Left renal pelvis (tissue), 4 donors: ENCODE measurements around the gene OGFR. TPM values are rescaled to one million over a fixed set of nuclear protein-coding genes. Genes with fewer than 3 reads are reported as not detected.

Experiments
- DNase-seq, 4 donors: peaks; one replicate each; pipeline ENCODE4 v3.0.0-alpha.2; 2013; ENCODE audit warnings: low read depth in 4 of 4, low spot score in 3 of 4
- polyA plus RNA-seq, 4 donors: library from polyadenylated mRNA; unstranded; fragments of 120-200 nt; gene quantifications; one replicate each; pipeline ENCODE4 v1.2.1, GENCODE V29; 2013; ENCODE audit not compliant: insufficient read length in 4 of 4

Gene OGFR, protein sequence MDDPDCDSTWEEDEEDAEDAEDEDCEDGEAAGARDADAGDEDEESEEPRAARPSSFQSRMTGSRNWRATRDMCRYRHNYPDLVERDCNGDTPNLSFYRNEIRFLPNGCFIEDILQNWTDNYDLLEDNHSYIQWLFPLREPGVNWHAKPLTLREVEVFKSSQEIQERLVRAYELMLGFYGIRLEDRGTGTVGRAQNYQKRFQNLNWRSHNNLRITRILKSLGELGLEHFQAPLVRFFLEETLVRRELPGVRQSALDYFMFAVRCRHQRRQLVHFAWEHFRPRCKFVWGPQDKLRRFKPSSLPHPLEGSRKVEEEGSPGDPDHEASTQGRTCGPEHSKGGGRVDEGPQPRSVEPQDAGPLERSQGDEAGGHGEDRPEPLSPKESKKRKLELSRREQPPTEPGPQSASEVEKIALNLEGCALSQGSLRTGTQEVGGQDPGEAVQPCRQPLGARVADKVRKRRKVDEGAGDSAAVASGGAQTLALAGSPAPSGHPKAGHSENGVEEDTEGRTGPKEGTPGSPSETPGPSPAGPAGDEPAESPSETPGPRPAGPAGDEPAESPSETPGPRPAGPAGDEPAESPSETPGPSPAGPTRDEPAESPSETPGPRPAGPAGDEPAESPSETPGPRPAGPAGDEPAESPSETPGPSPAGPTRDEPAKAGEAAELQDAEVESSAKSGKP
- polyA plus RNA-seq = 10 to 100 TPM; 20.6 to 36.1 (median 26.8) TPM

DNA sequence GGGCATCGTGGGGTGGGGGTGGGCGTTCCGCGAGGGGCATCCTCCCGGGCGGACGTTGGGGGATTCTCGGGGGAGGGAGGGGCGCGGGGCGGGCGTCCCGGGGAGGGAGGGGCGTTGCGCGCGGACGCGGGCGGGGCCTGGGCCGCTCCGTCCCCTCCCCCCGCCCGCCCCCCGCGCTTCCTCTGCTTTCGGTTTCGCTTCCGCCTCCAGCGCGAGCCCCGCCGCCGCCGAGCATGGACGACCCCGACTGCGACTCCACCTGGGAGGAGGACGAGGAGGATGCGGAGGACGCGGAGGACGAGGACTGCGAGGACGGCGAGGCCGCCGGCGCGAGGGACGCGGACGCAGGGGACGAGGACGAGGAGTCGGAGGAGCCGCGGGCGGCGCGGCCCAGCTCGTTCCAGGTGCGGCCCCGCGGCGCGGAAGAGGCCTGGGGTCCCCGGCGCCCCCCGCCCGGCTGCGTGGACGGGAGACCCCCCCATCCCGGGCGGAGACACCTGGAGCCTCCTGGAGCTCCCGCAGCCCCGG lies at the start of gene OGFR:
Gene OGFR, plus strand, starts transcription at position 209 of the 528 bp plus-strand sequence. Its CDS starts 25 bp downstream, at position 234.
- DNase-seq = no peak

DNA sequence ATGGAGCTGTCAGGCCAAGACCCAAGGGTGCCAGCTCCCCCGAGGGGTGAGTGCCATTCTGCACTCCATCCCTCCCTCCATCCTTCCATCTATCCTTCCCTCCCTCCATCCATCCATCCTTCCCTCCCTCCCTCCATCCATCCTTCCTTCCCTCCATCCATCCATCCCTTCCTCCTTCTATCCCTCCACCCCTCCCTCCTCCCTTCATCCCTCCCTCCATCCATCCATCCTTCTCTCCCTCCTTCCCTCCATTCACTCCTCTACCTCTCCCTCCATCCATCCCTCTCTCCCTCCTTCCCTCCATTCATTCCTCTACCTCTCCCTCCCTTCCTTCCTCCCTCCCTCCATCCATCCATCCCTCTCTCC lies 49.7 kb upstream of the OGFR start:
- no peak for DNase-seq

DNA sequence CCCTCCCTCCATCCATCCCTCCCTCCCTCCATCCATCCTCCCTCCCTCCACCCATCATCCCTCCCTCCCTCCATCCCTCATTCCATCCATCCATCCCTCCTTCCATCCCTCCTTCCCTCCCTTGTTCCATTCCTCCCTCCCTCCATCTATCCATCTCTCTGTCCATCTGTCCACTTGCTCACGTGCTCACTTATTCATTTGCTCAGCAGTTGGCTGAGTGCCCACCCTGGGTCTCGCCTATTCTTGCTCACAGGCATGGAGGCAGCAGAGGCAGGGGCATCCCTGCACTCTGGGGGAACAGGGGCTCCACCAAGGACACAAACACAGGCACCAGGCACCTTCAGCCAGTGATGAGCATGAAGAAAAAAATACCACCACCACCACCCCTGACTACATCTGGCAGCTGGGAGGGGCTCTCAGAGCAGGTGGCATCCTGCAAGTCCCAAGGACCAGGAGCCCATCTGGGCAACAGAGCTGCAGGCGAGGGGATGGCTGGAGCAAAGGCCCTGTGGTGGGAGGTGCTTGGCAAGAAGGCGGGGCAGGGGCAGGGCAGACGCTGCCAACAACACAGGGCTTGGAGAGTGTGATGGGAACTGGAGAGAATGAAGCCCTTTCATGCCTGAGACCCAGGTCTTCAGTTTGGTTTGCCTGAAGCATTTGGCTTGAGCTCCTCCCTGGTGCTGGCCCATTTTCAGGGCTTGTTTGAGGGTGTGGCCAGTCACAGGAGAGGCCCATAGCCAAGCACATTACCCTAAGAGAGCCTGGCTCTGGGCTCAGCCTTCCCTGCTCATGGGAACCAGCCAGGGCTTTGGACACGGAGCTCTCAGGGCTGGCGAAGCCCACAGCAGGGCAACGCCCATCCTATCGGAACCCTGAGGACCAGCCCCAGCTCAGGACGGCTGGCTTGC lies 48.6 kb upstream of the OGFR start:
- no peak for DNase-seq

DNA sequence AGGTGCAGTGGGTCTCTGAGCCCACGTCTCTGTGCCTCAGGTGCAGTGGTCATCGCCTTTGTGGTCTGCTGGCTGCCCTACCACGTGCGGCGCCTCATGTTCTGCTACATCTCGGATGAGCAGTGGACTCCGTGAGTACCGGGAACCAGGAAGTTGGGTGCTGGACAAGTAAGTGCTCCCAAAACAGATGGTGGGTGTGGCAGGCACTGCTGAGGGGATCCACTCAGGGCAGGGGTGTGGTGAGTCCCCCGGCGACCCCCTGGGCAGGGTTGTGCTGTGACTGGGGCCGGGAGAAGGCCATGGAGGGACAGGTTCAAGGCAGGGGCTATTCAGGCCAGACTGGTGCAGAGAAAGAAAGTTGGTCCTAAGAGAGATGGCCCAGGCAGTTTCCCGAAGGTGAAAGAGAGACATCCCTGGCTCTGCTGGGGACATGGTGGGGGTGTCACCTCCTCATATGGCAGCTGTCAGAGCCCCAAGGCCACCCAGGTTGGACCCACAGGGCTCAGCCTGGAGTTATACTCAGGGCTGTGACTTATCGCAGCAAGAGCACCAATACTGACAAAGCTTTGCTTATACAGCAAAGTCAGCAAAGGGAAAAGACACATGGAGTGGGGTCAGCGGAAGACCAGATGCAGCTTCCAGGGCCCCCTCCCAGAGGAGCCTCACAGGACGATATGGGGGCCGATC lies 46.3 kb upstream of the OGFR start:
- DNase-seq = no peak

DNA sequence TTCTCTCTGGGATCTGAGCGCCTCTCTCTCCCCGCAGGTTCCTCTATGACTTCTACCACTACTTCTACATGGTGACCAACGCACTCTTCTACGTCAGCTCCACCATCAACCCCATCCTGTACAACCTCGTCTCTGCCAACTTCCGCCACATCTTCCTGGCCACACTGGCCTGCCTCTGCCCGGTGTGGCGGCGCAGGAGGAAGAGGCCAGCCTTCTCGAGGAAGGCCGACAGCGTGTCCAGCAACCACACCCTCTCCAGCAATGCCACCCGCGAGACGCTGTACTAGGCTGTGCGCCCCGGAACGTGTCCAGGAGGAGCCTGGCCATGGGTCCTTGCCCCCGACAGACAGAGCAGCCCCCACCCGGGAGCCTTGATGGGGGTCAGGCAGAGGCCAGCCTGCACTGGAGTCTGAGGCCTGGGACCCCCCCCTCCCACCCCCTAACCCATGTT lies 44.6 kb upstream of the OGFR start:
- DNase-seq = no peak

DNA sequence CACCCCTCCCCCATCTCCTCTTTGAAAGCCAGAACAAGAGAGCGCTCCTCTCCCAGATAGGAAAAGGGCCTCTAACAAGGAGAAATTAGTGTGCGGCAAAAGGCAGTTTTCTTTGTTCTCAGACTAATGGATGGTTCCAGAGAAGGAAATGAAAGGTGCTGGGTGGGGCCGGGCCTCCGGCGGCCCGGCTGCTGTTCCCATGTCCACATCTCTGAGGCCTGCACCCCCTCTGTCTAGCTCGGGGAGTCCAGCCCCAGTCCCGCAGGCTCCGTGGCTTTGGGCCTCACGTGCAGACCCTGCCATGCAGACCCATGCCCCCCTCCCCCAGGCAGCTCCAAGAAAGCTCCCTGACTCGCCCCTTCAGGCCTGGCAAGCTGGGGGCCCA lies 44.2 kb upstream of the OGFR start:
- no peak for DNase-seq

DNA sequence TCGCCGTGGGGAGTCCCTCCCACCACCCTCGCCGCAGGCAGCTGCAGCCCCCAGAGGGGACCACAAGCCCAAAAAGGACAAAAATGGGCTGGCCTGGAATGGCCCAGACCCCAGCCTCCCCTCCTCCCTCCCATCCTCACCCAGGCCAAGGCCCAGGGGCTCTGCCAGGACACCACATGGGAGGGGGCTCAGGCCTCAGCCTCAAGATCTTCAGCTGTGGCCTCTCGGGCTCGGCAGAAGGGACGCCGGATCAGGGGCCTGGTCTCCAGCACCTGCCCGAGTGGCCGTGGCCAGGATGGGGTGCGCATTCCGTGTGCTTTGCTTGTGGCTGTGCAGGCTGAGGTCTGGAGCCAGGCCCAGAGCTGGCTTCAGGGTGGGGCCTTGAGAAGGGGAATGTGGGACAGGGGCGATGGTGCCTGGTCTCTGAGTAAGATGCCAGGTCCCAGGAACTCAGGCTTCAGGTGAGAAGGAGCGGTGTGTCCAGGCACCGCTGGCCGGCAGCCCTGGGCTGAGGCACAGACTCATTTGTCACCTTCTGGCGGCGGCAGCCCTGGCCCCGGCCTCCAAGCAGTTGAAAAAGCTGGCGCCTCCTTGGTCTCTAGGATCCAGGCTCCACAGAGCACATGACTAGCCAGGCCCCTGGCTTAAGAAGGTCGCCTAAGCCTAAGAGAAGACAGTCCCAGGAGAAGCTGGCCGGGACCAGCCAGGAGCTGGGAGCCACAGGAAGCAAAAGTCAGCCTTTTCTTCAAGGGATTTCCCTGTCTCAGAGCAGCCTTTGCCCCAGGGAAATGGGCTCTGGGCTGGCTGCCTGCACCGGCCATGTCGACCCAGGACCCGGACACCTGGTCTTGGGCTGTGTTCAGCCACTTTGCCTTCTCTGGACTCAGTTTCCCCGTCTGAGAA lies 43.5 kb upstream of the OGFR start:
- no peak for DNase-seq

DNA sequence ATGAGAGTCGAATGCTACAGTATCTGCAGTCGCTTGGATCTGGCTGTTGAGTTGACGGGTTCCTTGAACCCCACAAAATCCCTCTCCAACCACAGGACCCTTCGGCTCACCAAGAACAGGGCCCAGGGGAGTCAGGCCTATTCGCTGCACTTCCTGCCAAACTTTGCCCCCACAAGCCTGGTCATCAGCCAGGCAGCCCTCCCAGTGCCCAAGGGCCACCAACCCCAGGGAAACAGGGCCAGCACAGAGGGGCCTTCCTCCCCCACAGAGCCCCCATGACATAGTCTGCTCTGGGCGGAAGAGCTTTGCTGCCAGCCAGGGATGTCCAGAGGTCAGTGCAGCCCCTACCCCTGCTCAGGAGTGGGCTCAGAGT lies 42.9 kb upstream of the OGFR start:
- no peak for DNase-seq

DNA sequence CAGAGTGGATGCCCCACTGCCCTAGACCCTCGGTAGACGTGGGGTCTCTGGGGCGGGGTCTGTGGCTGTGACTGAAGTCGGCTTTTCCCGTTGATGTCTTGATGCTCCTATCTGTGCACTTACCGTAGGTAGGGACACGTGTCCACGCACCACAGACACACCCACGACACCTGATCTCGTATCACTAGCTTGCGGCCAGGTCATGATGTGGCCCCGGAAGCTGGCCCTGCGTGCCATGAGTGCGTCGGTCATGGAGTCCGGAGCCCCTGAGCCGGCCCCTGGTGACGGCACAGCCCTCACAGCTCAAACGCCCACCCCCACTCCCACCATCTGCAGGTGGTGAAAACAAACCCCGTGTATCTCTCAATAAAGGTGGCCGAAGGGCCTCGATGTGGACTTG lies 42.3 kb upstream of the OGFR start:
- no peak for DNase-seq

DNA sequence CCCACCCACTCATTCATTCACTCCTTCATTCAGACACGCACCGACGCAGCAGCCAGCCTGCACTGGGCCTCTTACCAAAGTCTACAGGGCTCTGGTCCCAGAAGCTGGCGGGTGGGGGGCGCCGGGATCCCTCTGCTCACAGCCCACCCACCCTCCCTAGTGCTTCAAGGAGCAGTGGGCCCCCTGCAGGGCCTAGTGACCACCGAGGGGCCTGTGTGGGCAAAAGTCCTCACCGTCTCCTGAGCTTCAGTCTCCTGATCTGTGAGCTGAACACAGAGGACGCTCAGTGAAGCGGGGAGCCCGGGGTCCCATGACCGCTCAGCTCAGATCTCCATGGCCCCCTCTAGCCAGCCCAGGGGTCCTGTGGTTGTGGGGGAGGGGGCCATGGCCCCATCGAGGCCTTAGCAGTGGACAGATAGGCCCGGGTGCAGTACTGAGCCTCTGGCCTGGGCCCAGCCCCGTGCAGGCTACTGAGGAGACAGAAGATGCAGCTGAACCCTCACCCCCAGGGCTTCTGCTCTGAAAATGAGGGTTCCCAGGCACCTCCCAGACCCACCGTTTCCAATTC lies 41.8 kb upstream of the OGFR start:
- no peak for DNase-seq

DNA sequence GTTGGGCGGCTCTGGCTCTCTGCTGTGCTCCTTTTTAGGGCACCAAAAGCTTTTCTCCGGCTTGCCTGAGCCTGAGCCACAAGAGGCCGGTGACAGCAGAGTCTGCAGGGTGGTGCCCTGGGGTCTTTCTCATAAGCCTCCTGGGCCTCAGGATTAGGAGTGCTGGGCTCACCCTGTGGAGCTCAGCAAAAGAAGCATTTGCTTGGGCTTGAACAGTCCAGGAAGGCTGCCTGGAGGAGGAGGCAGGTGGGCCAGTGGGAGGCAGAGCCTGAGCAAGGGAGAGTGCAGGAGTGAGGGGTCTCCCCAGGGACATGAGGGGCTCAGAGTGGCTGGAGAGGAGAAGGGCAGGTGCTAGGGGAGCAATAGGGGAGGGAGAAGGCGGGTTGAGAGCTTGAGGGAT lies 41.2 kb upstream of the OGFR start:
- DNase-seq = no peak

DNA sequence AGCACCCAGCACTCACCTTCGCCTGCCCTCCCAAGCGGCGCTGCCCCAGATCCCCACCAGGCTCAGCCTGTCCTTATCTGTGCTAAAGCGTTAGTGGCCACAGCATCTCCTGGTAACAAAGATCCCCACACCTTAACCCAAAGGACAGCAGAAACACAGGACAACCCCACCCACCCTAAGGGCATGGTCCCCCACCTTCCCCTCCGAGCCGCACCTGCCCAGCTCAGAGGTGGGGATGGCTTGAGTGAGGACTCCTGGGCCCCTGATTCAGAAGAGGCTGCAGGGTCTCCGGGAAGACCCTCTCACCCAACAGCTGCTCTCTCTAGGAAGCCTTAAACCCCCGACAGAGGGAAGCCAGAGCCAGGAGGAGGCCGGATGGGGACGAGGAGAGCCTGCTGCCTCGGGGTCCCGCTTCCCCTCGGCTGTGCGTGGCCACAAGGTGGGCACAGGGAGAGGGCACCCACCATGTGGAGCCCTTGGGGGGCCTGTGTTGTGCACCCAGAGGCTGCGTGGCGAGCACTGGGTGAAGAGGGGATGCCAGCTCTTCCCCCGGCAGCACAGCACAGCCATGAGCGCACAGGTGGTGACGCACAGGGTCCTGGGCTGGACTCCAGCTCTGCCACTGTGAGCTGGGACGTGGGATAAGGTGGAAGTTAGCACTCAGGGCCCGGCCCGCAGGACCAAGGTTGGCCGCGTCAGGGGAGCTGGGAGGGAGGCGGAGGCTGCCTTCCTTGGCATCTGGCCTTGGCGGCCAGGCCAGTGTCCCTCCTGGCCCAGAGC lies 40.3 kb upstream of the OGFR start:
- no peak for DNase-seq

DNA sequence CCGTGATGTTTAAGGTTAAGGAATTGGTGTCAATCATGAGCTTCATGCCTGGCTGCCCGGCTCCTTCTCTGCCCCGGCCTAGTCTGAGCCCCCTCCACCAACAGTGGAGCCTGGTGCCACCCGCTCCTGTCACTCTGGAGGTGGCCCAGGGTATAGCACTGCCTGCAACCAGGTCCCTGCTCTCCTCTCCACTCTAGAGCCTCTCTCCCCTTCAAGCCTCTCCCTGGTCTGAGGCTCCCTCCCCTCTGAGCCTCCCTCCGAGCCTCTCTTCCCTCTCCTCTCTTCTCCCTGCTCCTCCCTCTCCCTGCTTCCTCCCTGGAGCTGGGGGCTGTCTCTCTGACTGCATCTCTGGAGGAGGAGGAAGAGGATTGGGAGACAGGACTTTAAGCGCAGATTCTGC lies 39.6 kb upstream of the OGFR start:
- no peak for DNase-seq

DNA sequence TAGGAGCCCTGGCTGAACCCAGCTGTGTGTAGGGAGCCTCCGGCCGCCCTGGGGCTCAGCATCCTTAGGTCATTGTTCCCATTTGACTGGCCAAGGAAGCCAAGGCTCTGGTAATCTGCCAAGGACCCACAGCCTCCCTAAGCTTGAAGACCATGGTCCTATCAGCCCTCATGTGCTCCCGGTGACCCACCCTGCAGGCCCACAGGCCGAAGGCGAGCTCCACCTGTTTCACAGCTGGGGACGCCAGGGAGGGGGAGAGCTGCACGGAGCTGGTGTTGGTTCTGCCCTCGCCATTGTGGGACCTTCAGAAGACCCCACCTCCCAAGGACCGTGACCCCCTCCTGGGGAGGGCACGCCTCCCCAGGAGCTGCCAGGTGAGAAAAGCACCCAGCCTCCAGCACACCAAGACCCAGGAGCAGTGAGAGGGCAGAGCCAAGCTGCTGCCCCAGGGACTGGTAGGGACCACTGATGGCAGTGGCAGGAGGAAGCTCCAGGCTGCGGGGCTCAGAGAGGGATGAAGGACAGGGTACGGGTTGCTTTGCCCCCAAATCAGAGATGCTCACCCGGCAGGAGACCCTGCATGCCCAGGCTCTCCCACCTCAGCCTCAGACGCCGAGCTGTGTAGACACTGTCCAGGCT lies 39.1 kb upstream of the OGFR start:
- no peak for DNase-seq

DNA sequence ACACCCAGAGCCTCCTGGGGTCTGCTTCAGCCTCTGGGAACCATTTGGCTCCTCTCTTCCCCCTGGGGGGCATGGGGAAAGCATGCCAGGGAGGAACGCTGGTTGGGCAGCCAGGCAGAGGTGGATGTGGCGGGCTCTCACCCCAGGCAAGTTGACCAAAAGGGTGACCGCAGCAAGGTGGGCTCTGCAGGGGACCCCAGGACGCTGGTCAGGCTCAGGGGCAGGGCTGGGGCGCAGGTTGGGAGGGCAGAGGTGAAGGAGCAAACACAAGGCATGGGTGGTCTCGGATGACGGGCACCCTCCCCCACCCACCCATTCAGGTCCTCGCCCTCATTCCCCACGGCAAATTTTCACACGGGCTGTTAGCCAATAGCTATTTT lies 38.6 kb upstream of the OGFR start:
- DNase-seq = no peak

DNA sequence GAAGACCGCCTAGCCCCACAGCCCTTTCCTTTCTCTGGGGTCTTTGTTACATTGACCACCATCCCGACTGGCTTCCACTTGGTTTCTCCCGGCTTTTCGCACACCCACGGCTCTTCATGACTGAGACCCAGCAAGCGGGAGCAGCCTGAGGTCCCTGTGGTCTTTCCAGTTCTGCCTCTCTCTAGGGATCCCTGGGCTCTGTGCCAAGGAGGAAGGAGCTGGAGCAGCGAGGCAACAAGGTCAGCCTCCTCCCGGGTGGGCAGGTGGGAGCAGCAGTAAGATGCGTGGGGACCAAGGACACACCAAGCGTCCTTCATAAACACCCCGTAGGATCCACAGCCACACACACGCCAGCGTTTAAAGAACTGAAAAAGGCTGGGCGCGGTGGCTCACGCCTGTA lies 37.9 kb upstream of the OGFR start:
- peak in 2 of 4 donors; percentile 61 to 67 for DNase-seq

DNA sequence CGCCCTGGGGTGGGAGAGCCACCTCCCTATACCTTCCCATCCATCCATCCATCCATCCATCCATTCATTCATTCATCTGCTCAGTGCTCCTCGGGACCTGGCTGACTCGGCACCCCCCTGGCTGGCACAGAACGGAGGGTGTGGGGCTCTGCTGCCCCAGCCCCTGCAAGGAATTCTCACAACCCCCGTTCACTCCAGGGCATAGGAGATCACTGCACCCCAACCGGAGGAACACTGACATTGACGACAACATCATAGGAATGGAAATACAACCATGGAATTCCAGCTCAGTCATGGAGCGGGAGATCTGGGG lies 36.4 kb upstream of the OGFR start:
- no peak for DNase-seq
